ENCODE data around the gene CD99.

The CD99 gene

GRCh38 chrX:2699959-2700358, 8.9 kb downstream of the CD99 start:
- no peak for DNase-seq (ENCODE audit: low spot score)

GRCh38 chrX:2700405-2701320, 9.6 kb downstream of the CD99 start:
- DNase-seq (ENCODE audit: low spot score), result no peak

- no peak for DNase-seq (ENCODE audit: low spot score)
These were observed 10.5 kb downstream of the CD99 start for GRCh38 chrX:2701600-2701999.

- DNase-seq (ENCODE audit: low spot score), result no peak
These were observed 12.9 kb downstream of the CD99 start for GRCh38 chrX:2703991-2704369.

GRCh38 chrX:2705046-2705832, 14.1 kb downstream of the CD99 start:
- DNase-seq (ENCODE audit: low spot score), result no peak

- DNase-seq (ENCODE audit: low spot score), result peak; percentile 67
These were observed 16.3 kb downstream of the CD99 start for GRCh38 chrX:2707334-2707760.

GRCh38 chrX:2708021-2708420, 16.9 kb downstream of the CD99 start:
- DNase-seq (ENCODE audit: low spot score), result no peak

- DNase-seq (ENCODE audit: low spot score), result no peak
These were observed 17.6 kb downstream of the CD99 start for GRCh38 chrX:2708592-2709188.

GRCh38 chrX:2709556-2709955, 18.5 kb downstream of the CD99 start:
- no peak for DNase-seq (ENCODE audit: low spot score)

- DNase-seq (ENCODE audit: low spot score), result peak; percentile 61
These were observed 19.1 kb downstream of the CD99 start for GRCh38 chrX:2710041-2710840.

GRCh38 chrX:2711441-2711840, 20.3 kb downstream of the CD99 start:
- DNase-seq (ENCODE audit: low spot score), result no peak

GRCh38 chrX:2712428-2712827, 21.3 kb downstream of the CD99 start:
- DNase-seq (ENCODE audit: low spot score), result no peak

- no peak for DNase-seq (ENCODE audit: low spot score)
These were observed 22.1 kb downstream of the CD99 start for GRCh38 chrX:2712890-2713840.

- DNase-seq (ENCODE audit: low spot score), result no peak
These were observed 23.5 kb downstream of the CD99 start for GRCh38 chrX:2714551-2714950.

- no peak for DNase-seq (ENCODE audit: low spot score)
These were observed 24.0 kb downstream of the CD99 start for GRCh38 chrX:2715066-2715600.

GRCh38 chrX:2717312-2717711, 26.2 kb downstream of the CD99 start:
- DNase-seq (ENCODE audit: low spot score), result no peak

- DNase-seq (ENCODE audit: low spot score), result no peak
These were observed 27.7 kb downstream of the CD99 start for GRCh38 chrX:2718821-2719220.

- no peak for DNase-seq (ENCODE audit: low spot score)
These were observed 28.8 kb downstream of the CD99 start for GRCh38 chrX:2719774-2720447.

GRCh38 chrX:2723286-2723879, 32.3 kb downstream of the CD99 start:
- DNase-seq (ENCODE audit: low spot score), result no peak
